Fibroblast of lung (primary cell): Measurements from ENCODE around the gene ZNF189.

Experiments
- EZH2 ChIP-seq: IDR thresholded peaks from 2 replicates; pipeline ENCODE4 v1.5.1; 2012; ENCODE audit warnings: low read length, control low read depth, mild to moderate bottlenecking; ENCODE audit errors: missing control alignments
- TF ChIP-seq, protein P1 (sequence below), 2 donors: IDR thresholded peaks in 1 of 2; conservative IDR thresholded peaks in 1 of 2; 1 replicate in 1 of 2; 2 replicates in 1 of 2; pipeline ENCODE4 v1.5.1; 2011 to 2012; ENCODE audit warnings: low read length in 2 of 2, control low read depth in 1 of 2, inconsistent platforms in 1 of 2, low read depth in 1 of 2, mild to moderate bottlenecking in 1 of 2

DNA sequence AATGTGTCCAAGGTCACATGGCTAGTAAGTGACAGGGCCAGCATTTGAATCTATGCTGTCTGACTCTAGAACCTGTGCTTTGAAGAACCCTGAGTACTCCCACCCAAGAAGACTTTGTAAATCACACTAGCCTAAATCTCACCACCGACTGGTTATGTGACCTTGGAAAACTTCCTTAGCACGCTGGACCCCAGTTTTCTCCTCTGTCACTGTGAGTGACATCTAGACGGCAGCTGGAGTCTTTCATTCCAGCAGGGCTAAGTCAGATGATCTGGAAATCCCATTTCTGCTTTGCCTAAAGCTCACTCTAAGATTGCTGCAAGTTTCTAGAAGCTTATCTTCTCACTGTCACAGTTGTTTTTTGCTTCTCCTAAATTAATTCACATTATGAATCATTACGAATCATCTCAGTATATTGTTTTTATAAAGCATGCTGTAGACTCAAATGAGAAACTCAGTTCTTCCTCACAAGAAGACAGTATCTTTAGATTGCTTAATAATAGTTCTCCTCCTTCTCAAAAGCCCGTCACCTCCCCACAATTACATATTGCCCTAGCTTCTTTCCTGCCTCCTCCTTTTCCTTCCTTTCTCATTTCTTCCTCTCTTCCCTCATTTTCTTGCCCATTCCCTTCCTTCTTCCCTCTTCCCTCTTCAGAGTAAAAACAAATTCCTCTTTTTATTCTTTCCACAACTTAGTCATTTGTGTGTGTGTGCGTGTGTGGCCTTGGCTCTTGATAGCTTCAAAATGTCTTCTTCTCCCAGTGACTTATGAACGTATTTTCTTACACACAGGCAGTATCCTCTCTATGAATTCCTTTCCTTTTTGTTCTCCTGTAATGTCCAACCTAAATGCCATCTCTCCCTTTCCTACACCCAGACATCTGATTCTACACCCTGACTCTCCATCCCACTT, 20.1 kb downstream of the ZNF189 start:
- TF ChIP-seq, protein P1, sequence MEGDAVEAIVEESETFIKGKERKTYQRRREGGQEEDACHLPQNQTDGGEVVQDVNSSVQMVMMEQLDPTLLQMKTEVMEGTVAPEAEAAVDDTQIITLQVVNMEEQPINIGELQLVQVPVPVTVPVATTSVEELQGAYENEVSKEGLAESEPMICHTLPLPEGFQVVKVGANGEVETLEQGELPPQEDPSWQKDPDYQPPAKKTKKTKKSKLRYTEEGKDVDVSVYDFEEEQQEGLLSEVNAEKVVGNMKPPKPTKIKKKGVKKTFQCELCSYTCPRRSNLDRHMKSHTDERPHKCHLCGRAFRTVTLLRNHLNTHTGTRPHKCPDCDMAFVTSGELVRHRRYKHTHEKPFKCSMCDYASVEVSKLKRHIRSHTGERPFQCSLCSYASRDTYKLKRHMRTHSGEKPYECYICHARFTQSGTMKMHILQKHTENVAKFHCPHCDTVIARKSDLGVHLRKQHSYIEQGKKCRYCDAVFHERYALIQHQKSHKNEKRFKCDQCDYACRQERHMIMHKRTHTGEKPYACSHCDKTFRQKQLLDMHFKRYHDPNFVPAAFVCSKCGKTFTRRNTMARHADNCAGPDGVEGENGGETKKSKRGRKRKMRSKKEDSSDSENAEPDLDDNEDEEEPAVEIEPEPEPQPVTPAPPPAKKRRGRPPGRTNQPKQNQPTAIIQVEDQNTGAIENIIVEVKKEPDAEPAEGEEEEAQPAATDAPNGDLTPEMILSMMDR (conservative IDR thresholded peaks at IDR 0.05 in 1 of 2, IDR thresholded peaks at IDR 0.05 in 1 of 2; ENCODE audit: low read depth in 1 of 2, low read length in 2 of 2), result no peak
- no peak for TF ChIP-seq EZH2
